HepG2 (cell line): ENCODE results near the gene PDE6H. TPM values are rescaled to one million over a fixed set of nuclear protein-coding genes. Genes with fewer than 3 reads are reported as not detected.

ENCODE experiments used
- ATAC-seq: fragments of 200-7000 bp; cut with Tn5 transposase; 3 replicates; pipeline ENCODE4 v1.9.1; 2020; ENCODE audit warnings: mild to moderate bottlenecking, moderate library complexity
- BruUV-seq: library from RNA; stranded (reverse); fragments of 400-500 nt; replicated peaks from 2 replicates; lab custom pipeline; 2021; lab: Mats Ljungman, UMichigan
- CTCF ChIA-PET: fragments of 300-600 bp; formaldehyde crosslinking; extraction: SDS; loops from one replicate; lab custom pipeline; 2021; ENCODE audit warnings: low total read pairs, inconsistent platforms, low intra/inter-chr PET ratio; lab: Yijun Ruan, JAX
- POLR2A ChIA-PET: fragments of 350-600 bp; sonication (Branson Sonifier 250); formaldehyde crosslinking; loops from one replicate; lab custom pipeline; 2020; ENCODE audit warnings: antibody characterized with exemption, inconsistent platforms; lab: Yijun Ruan, JAX
- DNase-seq: peaks from one replicate; pipeline ENCODE4 v3.0.0-alpha.2; 2015; ENCODE audit warnings: low spot score
- FAIRE-seq: peaks from 3 replicates; lab custom pipeline; 2011; peaks lifted over from hg19 to GRCh38; lab: Jason Lieb, UNC
- H2AFZ ChIP-seq: one replicate; pipeline ENCODE4 v1.6.1; 2011; ENCODE audit warnings: low read length, inconsistent platforms
- H3K27ac ChIP-seq: fragments of 300-600 bp; 3 replicates; pipeline ENCODE4 v1.8.0; 2011; ENCODE audit warnings: mixed run types, mild to moderate bottlenecking, mixed read lengths, low read length, inconsistent platforms; ENCODE audit not compliant: insufficient read depth; ENCODE audit errors: extremely low read length
- H3K27me3 ChIP-seq, 2 experiments: fragments of 200-600 bp in 1 of 2; 2 replicates in 1 of 2; 3 replicates in 1 of 2; pipeline versions ENCODE4 v1.6.0 to v1.8.0; 2011; ENCODE audit warnings: low read length in 2 of 2, mild to moderate bottlenecking in 2 of 2, moderate library complexity in 2 of 2, inconsistent platforms in 1 of 2; ENCODE audit not compliant: insufficient read depth in 2 of 2, control insufficient read depth in 1 of 2
- H3K36me3 ChIP-seq, 2 experiments: fragments of 200-600 bp in 1 of 2; replicated peaks in 1 of 2; 2 replicates in 1 of 2; 3 replicates in 1 of 2; pipeline versions ENCODE4 v1.5.1 to v1.8.0; 2011; ENCODE audit warnings: low read length in 2 of 2, inconsistent platforms in 1 of 2; ENCODE audit not compliant: insufficient read depth in 2 of 2, control insufficient read depth in 1 of 2
- H3K4me1 ChIP-seq: 2 replicates; pipeline ENCODE4 v1.5.1; 2012; ENCODE audit warnings: low read length, inconsistent platforms; ENCODE audit not compliant: insufficient read depth
- H3K4me2 ChIP-seq: 2 replicates; pipeline ENCODE4 v1.6.0; 2011; ENCODE audit warnings: low read depth, low read length, inconsistent platforms
- H3K4me3 ChIP-seq, 3 experiments: fragments of 200-600 bp in 1 of 3; sonication (generic), shearing (Covaris generic) in 1 of 3; replicated peaks in 1 of 3; 2 replicates each; pipeline ENCODE4 v1.5.1; 2011 to 2016; ENCODE audit warnings: low read length in 3 of 3, inconsistent platforms in 2 of 3, low read depth in 2 of 3, mild to moderate bottlenecking in 2 of 3, control low read depth in 1 of 3, mixed read lengths in 1 of 3; ENCODE audit not compliant: insufficient read depth in 1 of 3
- H3K79me2 ChIP-seq: one replicate; pipeline ENCODE4 v1.6.1; 2011; ENCODE audit warnings: low read length, inconsistent platforms; ENCODE audit not compliant: insufficient read depth
- H3K9ac ChIP-seq: 2 replicates; pipeline ENCODE4 v1.6.0; 2011; ENCODE audit warnings: mild to moderate bottlenecking, low read depth, low read length, inconsistent platforms; ENCODE audit not compliant: insufficient read depth
- H3K9me3 ChIP-seq: 2 replicates; pipeline ENCODE4 v1.5.1; 2012; ENCODE audit warnings: mild to moderate bottlenecking, low read length
- H4K20me1 ChIP-seq: 2 replicates; pipeline ENCODE4 v1.6.0; 2011; ENCODE audit warnings: inconsistent platforms, mild to moderate bottlenecking, low read length, moderate library complexity; ENCODE audit not compliant: insufficient read depth
- CHCHD3 ChIP-seq: sonication (generic); formaldehyde crosslinking; IDR thresholded peaks from 2 replicates; pipeline ENCODE4 v1.8.0; 2022; ENCODE audit warnings: mild to moderate bottlenecking, missing genetic modification reagents, moderate library complexity
- EZH2 ChIP-seq: conservative IDR thresholded peaks from 2 replicates; pipeline ENCODE4 v1.6.1; 2012; ENCODE audit warnings: mild to moderate bottlenecking, low read depth, low read length, moderate library complexity
- GATAD1 ChIP-seq: IDR thresholded peaks from 2 replicates; pipeline ENCODE4 v1.6.1; 2016; ENCODE audit warnings: missing genetic modification reagents, missing compliant biosample characterization
- HNF4A ChIP-seq: sonication (generic); formaldehyde crosslinking; IDR thresholded peaks from 2 replicates; pipeline ENCODE4 v1.4.0; 2020; ENCODE audit warnings: missing genetic modification reagents
- MEIS1 ChIP-seq: sonication (generic); formaldehyde crosslinking; IDR thresholded peaks from 2 replicates; pipeline ENCODE4 v1.9.0; 2021; ENCODE audit warnings: mild to moderate bottlenecking, missing genetic modification reagents, moderate library complexity, borderline replicate concordance
- MLXIP ChIP-seq: sonication (generic); formaldehyde crosslinking; IDR thresholded peaks from 2 replicates; pipeline ENCODE4 v1.9.0; 2021; ENCODE audit warnings: missing genetic modification reagents, borderline replicate concordance
- MZF1 ChIP-seq: sonication (generic); formaldehyde crosslinking; IDR thresholded peaks from 2 replicates; pipeline ENCODE4 v1.8.1; 2023; ENCODE audit warnings: mild to moderate bottlenecking, missing genetic modification reagents, borderline replicate concordance
- RXRB ChIP-seq: IDR thresholded peaks from 2 replicates; pipeline ENCODE4 v1.6.1; 2016; ENCODE audit warnings: borderline replicate concordance, missing genetic modification reagents, missing compliant biosample characterization
- SALL1 ChIP-seq: sonication (generic); formaldehyde crosslinking; IDR thresholded peaks from 2 replicates; pipeline ENCODE4 v1.8.0; 2022; ENCODE audit warnings: mild to moderate bottlenecking, missing genetic modification reagents
- TBX2 ChIP-seq: sonication (generic); formaldehyde crosslinking; IDR thresholded peaks from 2 replicates; pipeline ENCODE4 v1.5.0; 2020; ENCODE audit warnings: missing genetic modification reagents, mild to moderate bottlenecking, borderline replicate concordance
- TBX3 ChIP-seq: fragments of 450-650 bp; IDR thresholded peaks from 2 replicates; pipeline ENCODE4 v1.6.1; 2017; ENCODE audit warnings: antibody characterized with exemption, mild to moderate bottlenecking, inconsistent platforms, borderline replicate concordance
- TMF1 ChIP-seq: sonication (generic); formaldehyde crosslinking; IDR thresholded peaks from 2 replicates; pipeline ENCODE4 v1.8.1; 2022; ENCODE audit warnings: low read depth, missing genetic modification reagents
- ZNF33A ChIP-seq: sonication (generic); formaldehyde crosslinking; IDR thresholded peaks from 2 replicates; pipeline ENCODE4 v1.5.1; 2020; ENCODE audit warnings: missing genetic modification reagents, mild to moderate bottlenecking, moderate library complexity, borderline replicate concordance
- ZNF503 ChIP-seq: sonication (generic); formaldehyde crosslinking; IDR thresholded peaks from 2 replicates; pipeline ENCODE4 v1.4.0; 2020; ENCODE audit warnings: missing genetic modification reagents
- ZNF577 ChIP-seq: sonication (generic); formaldehyde crosslinking; IDR thresholded peaks from 2 replicates; pipeline ENCODE4 v1.4.0; 2020; ENCODE audit warnings: mild to moderate bottlenecking, low read depth, missing genetic modification reagents, borderline replicate concordance
- in situ Hi-C: cut with HindIII; loops from 2 replicates; pipeline ENCODE4 v1.10.0; 2017; ENCODE audit warnings: low pct_unique_long_range_greater_than_20kb; ENCODE audit not compliant: extremely low pct_ligation_motif_present
- intact Hi-C: fragments of 100-400 bp; cut with micrococcal nuclease; formaldehyde crosslinking; loops from one replicate; pipeline ENCODE4 v1.10.0; 2022; ENCODE audit not compliant: unreplicated experiment
- polyA plus RNA-seq, 8 experiments: library from polyadenylated mRNA; depleted of rRNA in 3 of 8; stranded (reverse) in 7 of 8; unstranded in 1 of 8; fragments of >200 nt; fragmentation: Illumina TruSeq in 4 of 8; extraction: Trizol in 4 of 8; gene quantifications; 2 replicates each; pipeline versions ENCODE4 v1.2.1 to v1.2.3, GENCODE V29; 2011 to 2016; ENCODE audit warnings: low read depth in 4 of 8, missing spikeins in 1 of 8, mixed read lengths in 1 of 8; ENCODE audit not compliant: insufficient read depth in 1 of 8
- total RNA-seq, 5 experiments: library from RNA; depleted of rRNA; stranded (reverse); fragments of >200 nt; fragmentation: Illumina TruSeq; extraction: Trizol; gene quantifications; 2 replicates each; pipeline ENCODE4 v1.2.3, GENCODE V29; 2016; ENCODE audit warnings: low read depth in 1 of 5

Gene PDE6H
- total and polyA plus RNA-seq, 2 of the 13 experiments (the other 11 are each of a cell fraction or from before 2014, with no cell fraction given) = not detected

- Histone ChIP-seq H2AFZ (no peak overlapping the region), H3K27ac (no peak overlapping the region), H3K79me2 (no peaks in the 10 kb centered on the region), H3K4me1 (no peaks in the 10 kb centered on the region), H3K27me3 (no peaks in the 10 kb centered on the region), H3K9ac (no peak overlapping the region), H3K4me2 (no peak overlapping the region), H3K9me3 (no peaks in the 10 kb centered on the region), H3K4me3 (no peak overlapping the region), H4K20me1 (no peaks in the 10 kb centered on the region), H3K36me3 (no peaks in the 10 kb centered on the region)
- BruUV-seq = no TSS peak
- DNase-seq (no peak), ATAC-seq (no peak), FAIRE-seq (no peak)
- ChIA-PET POLR2A (no interaction called here), CTCF (no interaction called here)
- intact Hi-C loops = loop anchor here (10.0 kb wide), 1 partner anchor 356 kb away; no protein-coding TSS in a partner anchor
- TF ChIP-seq HNF4A (CRISPR knock-in tag) (no peak), CHCHD3 (no peak), TMF1 (CRISPR knock-in tag) (no peak), RXRB (CRISPR knock-in tag) (no peak), ZNF33A (CRISPR knock-in tag) (no peak), MLXIP (CRISPR knock-in tag) (no peak), ZNF577 (CRISPR knock-in tag) (no peak), SALL1 (CRISPR knock-in tag) (no peak), MEIS1 (CRISPR knock-in tag) (no peak), ZNF503 (no peak), EZH2 (no peak), TBX3 (no peak), TBX2 (CRISPR knock-in tag) (no peak), MZF1 (no peak), GATAD1 (no peak)
- in situ Hi-C loops = no loop called here
Measured at GRCh38 chr12:14991069-14991468, 18.2 kb downstream of the PDE6H start.
